Retinal pigment epithelial cell (primary cell): ENCODE data around the gene DBR1.

Experiments
- DNase-seq: peaks from one replicate; pipeline ENCODE4 v3.0.0-alpha.2; 2010; ENCODE audit warnings: low read depth
- H3K4me3 ChIP-seq: 2 replicates; pipeline ENCODE4 v1.5.1; 2011; ENCODE audit warnings: mild to moderate bottlenecking, low read length, control low read depth, moderate library complexity
- CTCF ChIP-seq: conservative IDR thresholded peaks from 2 replicates; pipeline ENCODE4 v1.5.1; 2011; ENCODE audit warnings: low read depth, low read length, control low read depth, inconsistent platforms

The DBR1 gene

GRCh38 chr3:138174421-138175131, at the start of gene DBR1:
TSS of gene DBR1 (minus strand) at chr3:138174921. CDS start at chr3:138174795, 126 bp downstream.
- H3K4me3 ChIP-seq, result peak within 1 kb of the TSS; percentile 87
- no peak for TF ChIP-seq CTCF
- no peak for DNase-seq

- no peak for DNase-seq
- TF ChIP-seq CTCF, result no peak
- H3K4me3 ChIP-seq, result no peak overlapping the region
Measured at GRCh38 chr3:138222942-138223287, 48.2 kb upstream of the DBR1 start.

- H3K4me3 ChIP-seq, result no peak overlapping the region
- TF ChIP-seq CTCF, result no peak
- no peak for DNase-seq
Measured at GRCh38 chr3:138222131-138222941, 47.6 kb upstream of the DBR1 start.

GRCh38 chr3:138220788-138221187, 46.1 kb upstream of the DBR1 start:
- DNase-seq, result no peak
- H3K4me3 ChIP-seq, result no peak overlapping the region
- TF ChIP-seq CTCF, result no peak

GRCh38 chr3:138220242-138220641, 45.5 kb upstream of the DBR1 start:
- no peak overlapping the region for H3K4me3 ChIP-seq
- DNase-seq, result no peak
- no peak for TF ChIP-seq CTCF

GRCh38 chr3:138219255-138219654, 44.5 kb upstream of the DBR1 start:
- DNase-seq, result no peak
- TF ChIP-seq CTCF, result no peak
- H3K4me3 ChIP-seq, result no peak overlapping the region

- no peak for DNase-seq
- no peak overlapping the region for H3K4me3 ChIP-seq
- no peak for TF ChIP-seq CTCF
Measured at GRCh38 chr3:138213398-138214085, 38.8 kb upstream of the DBR1 start.
